Left lung (tissue), 10 donors: ENCODE data around the gene DUSP10. TPM values are rescaled to one million over a fixed set of nuclear protein-coding genes. Genes with fewer than 3 reads are reported as not detected.

Experiments used
- ATAC-seq: fragments of 200-7000 bp; cut with Tn5 transposase; one replicate; pipeline ENCODE4 v1.9.1; 2020; ENCODE audit warnings: moderate library complexity
- DNase-seq, 4 donors: peaks; one replicate each; pipeline ENCODE4 v3.0.0-alpha.2; 2013 to 2020
- H3K27ac ChIP-seq, 2 donors: fragments of 200-600 bp; sonication (generic) in 1 of 2; one replicate each; pipeline versions ENCODE4 v1.5.0 to v1.8.0; 2020 to 2021
- H3K27me3 ChIP-seq, 2 donors: fragments of 200-600 bp; sonication (generic) in 1 of 2; one replicate each; pipeline versions ENCODE4 v1.5.0 to v1.8.0; 2020 to 2021
- H3K36me3 ChIP-seq, 2 donors: fragments of 200-600 bp; sonication (generic) in 1 of 2; one replicate each; pipeline versions ENCODE4 v1.5.0 to v1.8.0; 2020 to 2021
- H3K4me1 ChIP-seq, 2 donors: fragments of 200-600 bp; one replicate each; pipeline ENCODE4 v1.8.0; 2021
- H3K4me3 ChIP-seq, 2 donors: fragments of 200-600 bp; sonication (generic) in 1 of 2; one replicate each; pipeline versions ENCODE4 v1.5.0 to v1.8.0; 2020 to 2021; ENCODE audit warnings: mild to moderate bottlenecking in 1 of 2
- H3K9me3 ChIP-seq, 2 donors: fragments of 200-600 bp; sonication (generic) in 1 of 2; one replicate each; pipeline versions ENCODE4 v1.5.0 to v1.8.0; 2020 to 2021
- CTCF ChIP-seq, 2 donors: fragments of 200-600 bp; sonication (generic) in 1 of 2; IDR thresholded peaks; one replicate each; pipeline versions ENCODE4 v1.5.0 to v1.8.0; 2021; ENCODE audit warnings: antibody characterized with exemption in 2 of 2
- intact Hi-C, 2 donors: fragments of 100-400 bp; cut with DNase I; formaldehyde crosslinking; loops; one replicate each; pipeline versions ENCODE4 v1.11.2 to v1.14.2; 2022
- polyA plus RNA-seq, 6 donors: library from polyadenylated mRNA; unstranded; fragments of 120-200 nt; gene quantifications; one replicate each; pipeline ENCODE4 v1.2.1, GENCODE V29; 2013; ENCODE audit not compliant: insufficient read length in 6 of 6
- total RNA-seq, 2 donors: library from RNA; stranded (reverse); fragmentation: NEBNext Ultra II Directional; extraction: Animal tissue kit (Norgen Biotek cat#: 25700); gene quantifications; one replicate each; pipeline ENCODE4 v1.2.1, GENCODE V29; 2021
- donor health status: DM: no; HTN: yes; CAD: no.
- donor health status: DM: no; HTN: no; CAD: no.

Gene DUSP10
- total and polyA plus RNA-seq, 8 donors: 4.6 to 14.5 (median 6.8) TPM

- Histone ChIP-seq H3K4me3 (no peak overlapping the region), H3K36me3 (no peaks in the 10 kb centered on the region), H3K4me1 (peaks cover 0 to 12% of the 10 kb centered on the region in 2 donors), H3K27ac (no peak overlapping the region), H3K9me3 (no peaks in the 10 kb centered on the region), H3K27me3 (no peaks in the 10 kb centered on the region)
- intact Hi-C loops: no loop called here
- no peak for DNase-seq
- ATAC-seq: no peak
- no peak for TF ChIP-seq CTCF (IDR thresholded peaks at IDR 0.05)
These were observed 24.3 kb upstream of the DUSP10 start for GRCh38 chr1:221766210-221766609.

- H3K4me3 ChIP-seq: no peak overlapping the region
- ATAC-seq: no peak
These were observed 23.6 kb upstream of the DUSP10 start for GRCh38 chr1:221765527-221765926.

GRCh38 chr1:221762121-221762520 lies 20.2 kb upstream of the DUSP10 start:
- intact Hi-C loops: no loop called here
- ATAC-seq (no peak), DNase-seq (no peak)
- Histone ChIP-seq H3K4me3 (no peak overlapping the region), H3K27me3 (no peaks in the 10 kb centered on the region), H3K27ac (no peak overlapping the region), H3K36me3 (no peaks in the 10 kb centered on the region), H3K9me3 (no peaks in the 10 kb centered on the region), H3K4me1 (no peaks in the 10 kb centered on the region)
- TF ChIP-seq CTCF (IDR thresholded peaks at IDR 0.05): no peak

More at GRCh38 chr1:221765527-221765926, 23.6 kb upstream of the DUSP10 start:
- TF ChIP-seq CTCF (IDR thresholded peaks at IDR 0.05): no peak
- Histone ChIP-seq H3K27me3 (no peaks in the 10 kb centered on the region), H3K9me3 (no peaks in the 10 kb centered on the region), H3K4me1 (peaks cover 0 to 12% of the 10 kb centered on the region in 2 donors), H3K27ac (no peak overlapping the region), H3K36me3 (no peaks in the 10 kb centered on the region)
- no peak for DNase-seq
- intact Hi-C loops: no loop called here

- TF ChIP-seq CTCF (IDR thresholded peaks at IDR 0.05): no peak
- H3K4me3 ChIP-seq: no peak overlapping the region
- no peaks in the 10 kb centered on the region for H3K4me1 ChIP-seq
- no peaks in the 10 kb centered on the region for H3K9me3 ChIP-seq
- no peak overlapping the region for H3K27ac ChIP-seq
- no peaks in the 10 kb centered on the region for H3K27me3 ChIP-seq
- DNase-seq (no peak), ATAC-seq (no peak)
- no peaks in the 10 kb centered on the region for H3K36me3 ChIP-seq
- intact Hi-C loops: no loop called here
These were observed 19.6 kb upstream of the DUSP10 start for GRCh38 chr1:221761354-221762002.

GRCh38 chr1:221760911-221761310 lies 19.0 kb upstream of the DUSP10 start:
- no peak for DNase-seq
- H3K27me3 ChIP-seq: no peaks in the 10 kb centered on the region
- no peak overlapping the region for H3K27ac ChIP-seq
- no peak for TF ChIP-seq CTCF (IDR thresholded peaks at IDR 0.05)
- no peak overlapping the region for H3K4me3 ChIP-seq
- intact Hi-C loops: no loop called here
- H3K9me3 ChIP-seq: no peaks in the 10 kb centered on the region
- no peak for ATAC-seq
- H3K36me3 ChIP-seq: no peaks in the 10 kb centered on the region
- no peaks in the 10 kb centered on the region for H3K4me1 ChIP-seq
